Endodermal cell (in vitro differentiated cells): ENCODE measurements around the gene VSTM2B. TPM values are rescaled to one million over a fixed set of nuclear protein-coding genes. Genes with fewer than 3 reads are reported as not detected.

Source experiments
- DNase-seq: peaks from one replicate; pipeline ENCODE4 v3.0.0-alpha.2; 2017
- H3K27ac ChIP-seq: 2 replicates; pipeline ENCODE4 v1.5.1; 2013; ENCODE audit warnings: mild to moderate bottlenecking, low read depth, low read length, moderate library complexity
- H3K27me3 ChIP-seq: 2 replicates; pipeline ENCODE4 v1.6.1; 2013; ENCODE audit warnings: mild to moderate bottlenecking, low read length, moderate library complexity; ENCODE audit not compliant: insufficient read depth, control insufficient read depth, poor library complexity, severe bottlenecking
- H3K36me3 ChIP-seq: 2 replicates; pipeline ENCODE4 v1.7.0; 2013; ENCODE audit warnings: mild to moderate bottlenecking, low read length, moderate library complexity; ENCODE audit not compliant: control insufficient read depth, insufficient read depth
- H3K4me1 ChIP-seq: one replicate; pipeline ENCODE4 v1.7.0; 2013; ENCODE audit warnings: low read length; ENCODE audit not compliant: control insufficient read depth, insufficient read depth
- H3K4me3 ChIP-seq: 2 replicates; pipeline ENCODE4 v1.5.1; 2013; ENCODE audit warnings: mild to moderate bottlenecking, low read length, moderate library complexity
- H3K9ac ChIP-seq: 2 replicates; pipeline ENCODE4 v1.6.1; 2013; ENCODE audit warnings: mild to moderate bottlenecking, low read length, moderate library complexity; ENCODE audit not compliant: poor library complexity, severe bottlenecking; ENCODE audit errors: extremely low read depth
- H3K9me3 ChIP-seq: 2 replicates; pipeline ENCODE4 v1.6.1; 2013; ENCODE audit warnings: mild to moderate bottlenecking, low read length, moderate library complexity; ENCODE audit not compliant: control insufficient read depth
- H3K27ac Mint-ChIP-seq: 2 replicates; pipeline ENCODE4 v1.8.0; 2020; ENCODE audit warnings: mixed read lengths
- H3K27me3 Mint-ChIP-seq: 2 replicates; pipeline ENCODE4 v1.8.0; 2021; ENCODE audit warnings: mild to moderate bottlenecking, mixed read lengths; ENCODE audit not compliant: insufficient read depth
- H3K36me3 Mint-ChIP-seq: 2 replicates; pipeline ENCODE4 v1.8.0; 2020; ENCODE audit warnings: low read depth, mixed read lengths
- H3K4me1 Mint-ChIP-seq: 2 replicates; pipeline ENCODE4 v1.8.0; 2020; ENCODE audit warnings: mixed read lengths
- H3K4me3 Mint-ChIP-seq: 2 replicates; pipeline ENCODE4 v1.8.0; 2020; ENCODE audit warnings: mild to moderate bottlenecking, moderate library complexity, mixed read lengths
- H3K9me3 Mint-ChIP-seq: 2 replicates; pipeline ENCODE4 v1.8.0; 2020; ENCODE audit warnings: mild to moderate bottlenecking, mixed read lengths
- CTCF ChIP-seq: fragments of 200-600 bp; sonication (generic); conservative IDR thresholded peaks from 2 replicates; pipeline ENCODE4 v1.5.0; 2021; ENCODE audit warnings: antibody characterized with exemption, mild to moderate bottlenecking
- WGBS, 2 experiments: methylation state at CpG; one replicate each; pipeline versions ENCODE4 v1.1.5 to v1.1.7; 2013; ENCODE audit warnings: missing lambda C conversion rate in 2 of 2, mixed read lengths in 1 of 2; ENCODE audit not compliant: insufficient coverage in 1 of 2, insufficient read length in 1 of 2; 5-methylcytosine and 5-hydroxymethylcytosine counted together
- total RNA-seq, 2 donors: library from RNA; stranded (reverse); fragmentation: NEBNext Ultra II Directional in 1 of 2; extraction: Animal tissue kit (Norgen Biotek cat#: 25700) in 1 of 2; gene quantifications; 2 replicates in 1 of 2; 3 replicates in 1 of 2; pipeline ENCODE4 v1.2.1, GENCODE V29; 2021

The VSTM2B gene
- total RNA-seq, 2 donors from 2014 or later = 0.18 TPM; not detected in 1

- no peak overlapping the region for H3K27ac Mint-ChIP-seq
- peaks cover 1% of the 10 kb centered on the region for H3K4me1 Mint-ChIP-seq
- TF ChIP-seq CTCF = no peak
- H3K36me3 Mint-ChIP-seq = no peaks in the 10 kb centered on the region
- no peak overlapping the region for H3K4me3 Mint-ChIP-seq
- peaks cover 64% of the 10 kb centered on the region for H3K27me3 Mint-ChIP-seq
- Histone ChIP-seq H3K4me3 (no peak overlapping the region), H3K9me3 (no peaks in the 10 kb centered on the region), H3K36me3 (no peaks in the 10 kb centered on the region), H3K27me3 (peaks cover 53% of the 10 kb centered on the region), H3K27ac (no peak overlapping the region), H3K9ac (no peak overlapping the region), H3K4me1 (no peaks in the 10 kb centered on the region)
- H3K9me3 Mint-ChIP-seq = no peaks in the 10 kb centered on the region
- no peak for DNase-seq
- 75 to 86% methylated on average over 5 to 7 of the region's 7 CpGs for WGBS, 2 experiments
Measured at GRCh38 chr19:29520390-29520789, 5.4 kb upstream of the VSTM2B start.

- 85 to 93% methylated on average over 6 to 9 of the region's 9 CpGs for WGBS, 2 experiments
- Histone ChIP-seq H3K36me3 (no peaks in the 10 kb centered on the region), H3K27me3 (peaks cover 63% of the 10 kb centered on the region), H3K27ac (no peak overlapping the region), H3K4me1 (no peaks in the 10 kb centered on the region), H3K9ac (no peak overlapping the region), H3K4me3 (no peak overlapping the region), H3K9me3 (no peaks in the 10 kb centered on the region)
- DNase-seq = no peak
- H3K9me3 Mint-ChIP-seq = no peaks in the 10 kb centered on the region
- H3K36me3 Mint-ChIP-seq = no peaks in the 10 kb centered on the region
- peaks cover 1% of the 10 kb centered on the region for H3K4me1 Mint-ChIP-seq
- no peak overlapping the region for H3K27ac Mint-ChIP-seq
- peaks cover 70% of the 10 kb centered on the region for H3K27me3 Mint-ChIP-seq
- no peak for TF ChIP-seq CTCF
- no peak overlapping the region for H3K4me3 Mint-ChIP-seq
Measured at GRCh38 chr19:29521291-29522075, 4.3 kb upstream of the VSTM2B start.

GRCh38 chr19:29523568-29523967 lies 2.2 kb upstream of the VSTM2B start:
- no peak overlapping the region for H3K27ac ChIP-seq
- Mint-ChIP-seq H3K9me3 (no peaks in the 10 kb centered on the region), H3K36me3 (no peaks in the 10 kb centered on the region), H3K27ac (no peak overlapping the region), H3K4me3 (no peak overlapping the region), H3K4me1 (peaks cover 1% of the 10 kb centered on the region), H3K27me3 (peaks cover 85% of the 10 kb centered on the region)
- no peaks in the 10 kb centered on the region for H3K9me3 ChIP-seq
- H3K9ac ChIP-seq = no peak overlapping the region
- WGBS, 2 experiments = 83 to 89% methylated on average over 2 of the region's 2 CpGs
- TF ChIP-seq CTCF = no peak
- no peaks in the 10 kb centered on the region for H3K4me1 ChIP-seq
- H3K36me3 ChIP-seq = no peaks in the 10 kb centered on the region
- H3K27me3 ChIP-seq = peaks cover 83% of the 10 kb centered on the region
- H3K4me3 ChIP-seq = no peak overlapping the region
- DNase-seq = no peak
